Measurements from ENCODE around the gene LRP1B.
A peak's percentile ranks its signal among the peaks of the same experiment; 100 is the strongest.

The LRP1B gene

GRCh38 chr2:141933226-141933625 is 197.6 kb downstream of the LRP1B start:
- Histone ChIP-seq H3K27ac (ENCODE audit: low read length) (no peak overlapping the region), H2AFZ (ENCODE audit: low read depth, low read length) (peak overlapping the region; percentile 19; the same call in 1 of the 2 replicates), H3K79me2 (ENCODE audit: insufficient read depth, low read length) (no peaks in the 10 kb centered on the region), H3K4me3 (ENCODE audit: low read depth in 1 of 2, low read length in 2 of 2) (no peak overlapping the region), H3K27me3 (ENCODE audit: insufficient read depth, low read length, poor library complexity) (no peaks in the 10 kb centered on the region), H3K4me1 (ENCODE audit: insufficient read depth, low read length) (no peaks in the 10 kb centered on the region), H3K9ac (ENCODE audit: low read depth, low read length) (no peak overlapping the region), H3K9me3 (ENCODE audit: insufficient read depth, low read length, severe bottlenecking) (no peaks in the 10 kb centered on the region), H3K4me2 (ENCODE audit: insufficient read depth, low read length) (no peak overlapping the region), H3K36me3 (ENCODE audit: insufficient read depth, low read length) (no peaks in the 10 kb centered on the region), H4K20me1 (ENCODE audit: insufficient read depth, low read length) (no peaks in the 10 kb centered on the region)
- DNase-seq = no peak
- TF ChIP-seq EZH2 (IDR thresholded peaks at IDR 0.05; ENCODE audit: borderline replicate concordance, low read depth, low read length, severe bottlenecking) (no peak), CTCF (IDR thresholded peaks at IDR 0.05; ENCODE audit: borderline replicate concordance, extremely low read depth, low read length, poor library complexity, severe bottlenecking) (no peak)
- no peak for ATAC-seq (ENCODE audit: insufficient read depth, low read depth)

GRCh38 chr2:141932261-141932660 is 198.6 kb downstream of the LRP1B start:
- no peak overlapping the region for H3K4me3 ChIP-seq (ENCODE audit: low read depth in 1 of 2, low read length in 2 of 2)
- no peak for TF ChIP-seq CTCF (IDR thresholded peaks at IDR 0.05; ENCODE audit: borderline replicate concordance, extremely low read depth, low read length, poor library complexity, severe bottlenecking)
- no peak for TF ChIP-seq EZH2 (IDR thresholded peaks at IDR 0.05; ENCODE audit: borderline replicate concordance, low read depth, low read length, severe bottlenecking)

GRCh38 chr2:141931797-141932196 is 199.0 kb downstream of the LRP1B start:
- TF ChIP-seq CTCF (IDR thresholded peaks at IDR 0.05; ENCODE audit: borderline replicate concordance, extremely low read depth, low read length, poor library complexity, severe bottlenecking) (no peak), EZH2 (IDR thresholded peaks at IDR 0.05; ENCODE audit: borderline replicate concordance, low read depth, low read length, severe bottlenecking) (no peak)
- Histone ChIP-seq H3K27ac (ENCODE audit: low read length) (no peak overlapping the region), H4K20me1 (ENCODE audit: insufficient read depth, low read length) (no peaks in the 10 kb centered on the region), H3K4me2 (ENCODE audit: insufficient read depth, low read length) (no peak overlapping the region), H3K9ac (ENCODE audit: low read depth, low read length) (no peak overlapping the region), H2AFZ (ENCODE audit: low read depth, low read length) (no peak overlapping the region), H3K27me3 (ENCODE audit: insufficient read depth, low read length, poor library complexity) (no peaks in the 10 kb centered on the region), H3K9me3 (ENCODE audit: insufficient read depth, low read length, severe bottlenecking) (no peaks in the 10 kb centered on the region), H3K79me2 (ENCODE audit: insufficient read depth, low read length) (no peaks in the 10 kb centered on the region), H3K4me1 (ENCODE audit: insufficient read depth, low read length) (no peaks in the 10 kb centered on the region), H3K4me3 (ENCODE audit: low read depth in 1 of 2, low read length in 2 of 2) (no peak overlapping the region), H3K36me3 (ENCODE audit: insufficient read depth, low read length) (no peaks in the 10 kb centered on the region)
- DNase-seq = no peak
- ATAC-seq (ENCODE audit: insufficient read depth, low read depth) = no peak

More at GRCh38 chr2:141932261-141932660, 198.6 kb downstream of the LRP1B start:
- no peaks in the 10 kb centered on the region for H4K20me1 ChIP-seq (ENCODE audit: insufficient read depth, low read length)
- no peaks in the 10 kb centered on the region for H3K79me2 ChIP-seq (ENCODE audit: insufficient read depth, low read length)
- H3K36me3 ChIP-seq (ENCODE audit: insufficient read depth, low read length) = no peaks in the 10 kb centered on the region
- no peaks in the 10 kb centered on the region for H3K9me3 ChIP-seq (ENCODE audit: insufficient read depth, low read length, severe bottlenecking)
- no peak for DNase-seq
- H3K9ac ChIP-seq (ENCODE audit: low read depth, low read length) = no peak overlapping the region
- no peak overlapping the region for H2AFZ ChIP-seq (ENCODE audit: low read depth, low read length)
- no peak for ATAC-seq (ENCODE audit: insufficient read depth, low read depth)
- H3K27me3 ChIP-seq (ENCODE audit: insufficient read depth, low read length, poor library complexity) = no peaks in the 10 kb centered on the region
- no peak overlapping the region for H3K4me2 ChIP-seq (ENCODE audit: insufficient read depth, low read length)
- H3K27ac ChIP-seq (ENCODE audit: low read length) = no peak overlapping the region
- no peaks in the 10 kb centered on the region for H3K4me1 ChIP-seq (ENCODE audit: insufficient read depth, low read length)

GRCh38 chr2:141930803-141931202 is 200.0 kb downstream of the LRP1B start:
- no peak overlapping the region for H2AFZ ChIP-seq (ENCODE audit: low read depth, low read length)
- TF ChIP-seq CTCF (IDR thresholded peaks at IDR 0.05; ENCODE audit: borderline replicate concordance, extremely low read depth, low read length, poor library complexity, severe bottlenecking) (no peak), EZH2 (IDR thresholded peaks at IDR 0.05; ENCODE audit: borderline replicate concordance, low read depth, low read length, severe bottlenecking) (no peak)
- no peak overlapping the region for H3K4me2 ChIP-seq (ENCODE audit: insufficient read depth, low read length)
- no peaks in the 10 kb centered on the region for H3K9me3 ChIP-seq (ENCODE audit: insufficient read depth, low read length, severe bottlenecking)
- no peak overlapping the region for H3K27ac ChIP-seq (ENCODE audit: low read length)
- no peaks in the 10 kb centered on the region for H4K20me1 ChIP-seq (ENCODE audit: insufficient read depth, low read length)
- no peak overlapping the region for H3K4me3 ChIP-seq (ENCODE audit: low read depth in 1 of 2, low read length in 2 of 2)
- H3K9ac ChIP-seq (ENCODE audit: low read depth, low read length) = no peak overlapping the region
- DNase-seq (no peak), ATAC-seq (ENCODE audit: insufficient read depth, low read depth) (no peak)
- H3K4me1 ChIP-seq (ENCODE audit: insufficient read depth, low read length) = no peaks in the 10 kb centered on the region
- H3K79me2 ChIP-seq (ENCODE audit: insufficient read depth, low read length) = no peaks in the 10 kb centered on the region
- no peaks in the 10 kb centered on the region for H3K27me3 ChIP-seq (ENCODE audit: insufficient read depth, low read length, poor library complexity)
- H3K36me3 ChIP-seq (ENCODE audit: insufficient read depth, low read length) = no peaks in the 10 kb centered on the region

All from DND-41 (cell line).